Upper lobe of left lung (tissue), 4 donors: ENCODE results near the gene MID1IP1.

Source experiments
- CTCF ChIP-seq, 6 experiments: fragments of 450-650 bp in 4 of 6; fragments of 200-600 bp in 2 of 6; sonication (generic) in 2 of 6; IDR thresholded peaks; one replicate each; pipeline ENCODE4 v1.5.1; 2016 to 2019; ENCODE audit warnings: antibody characterized with exemption in 6 of 6
- EP300 ChIP-seq, 4 donors: sonication (generic); formaldehyde crosslinking; IDR thresholded peaks; one replicate each; pipeline ENCODE4 v1.5.1; 2017; ENCODE audit warnings: antibody characterized with exemption in 4 of 4, control low read depth in 2 of 4

GRCh38 chrX:38847206-38847902, 46.1 kb downstream of the MID1IP1 start:
- no peak for TF ChIP-seq CTCF (IDR thresholded peaks at IDR 0.05)
- TF ChIP-seq EP300 (IDR thresholded peaks at IDR 0.05), result no peak
